Esophagus muscularis mucosa (tissue), 4 donors: Measurements from ENCODE around the gene HOXD9.

ENCODE experiments used
- EP300 ChIP-seq: sonication (generic); formaldehyde crosslinking; IDR thresholded peaks from one replicate; pipeline ENCODE4 v1.6.1; 2017; ENCODE audit warnings: antibody characterized with exemption
- POLR2A ChIP-seq: fragments of 450-650 bp; IDR thresholded peaks from one replicate; pipeline ENCODE4 v1.6.1; 2017; ENCODE audit warnings: antibody characterized with exemption, moderate library complexity, mild to moderate bottlenecking, low read depth
- POLR2AphosphoS5 ChIP-seq, 2 donors: sonication (generic); formaldehyde crosslinking; IDR thresholded peaks; one replicate each; pipeline ENCODE4 v1.6.1; 2017; ENCODE audit warnings: antibody characterized with exemption in 2 of 2
- TF ChIP-seq, protein P1 (sequence below), 3 experiments: fragments of 200-600 bp in 2 of 3; fragments of 450-650 bp in 1 of 3; sonication (generic) in 2 of 3; IDR thresholded peaks; one replicate each; pipeline ENCODE4 v1.5.1; 2017 to 2019; ENCODE audit warnings: antibody characterized with exemption in 3 of 3, mild to moderate bottlenecking in 2 of 3, moderate library complexity in 1 of 3

DNA sequence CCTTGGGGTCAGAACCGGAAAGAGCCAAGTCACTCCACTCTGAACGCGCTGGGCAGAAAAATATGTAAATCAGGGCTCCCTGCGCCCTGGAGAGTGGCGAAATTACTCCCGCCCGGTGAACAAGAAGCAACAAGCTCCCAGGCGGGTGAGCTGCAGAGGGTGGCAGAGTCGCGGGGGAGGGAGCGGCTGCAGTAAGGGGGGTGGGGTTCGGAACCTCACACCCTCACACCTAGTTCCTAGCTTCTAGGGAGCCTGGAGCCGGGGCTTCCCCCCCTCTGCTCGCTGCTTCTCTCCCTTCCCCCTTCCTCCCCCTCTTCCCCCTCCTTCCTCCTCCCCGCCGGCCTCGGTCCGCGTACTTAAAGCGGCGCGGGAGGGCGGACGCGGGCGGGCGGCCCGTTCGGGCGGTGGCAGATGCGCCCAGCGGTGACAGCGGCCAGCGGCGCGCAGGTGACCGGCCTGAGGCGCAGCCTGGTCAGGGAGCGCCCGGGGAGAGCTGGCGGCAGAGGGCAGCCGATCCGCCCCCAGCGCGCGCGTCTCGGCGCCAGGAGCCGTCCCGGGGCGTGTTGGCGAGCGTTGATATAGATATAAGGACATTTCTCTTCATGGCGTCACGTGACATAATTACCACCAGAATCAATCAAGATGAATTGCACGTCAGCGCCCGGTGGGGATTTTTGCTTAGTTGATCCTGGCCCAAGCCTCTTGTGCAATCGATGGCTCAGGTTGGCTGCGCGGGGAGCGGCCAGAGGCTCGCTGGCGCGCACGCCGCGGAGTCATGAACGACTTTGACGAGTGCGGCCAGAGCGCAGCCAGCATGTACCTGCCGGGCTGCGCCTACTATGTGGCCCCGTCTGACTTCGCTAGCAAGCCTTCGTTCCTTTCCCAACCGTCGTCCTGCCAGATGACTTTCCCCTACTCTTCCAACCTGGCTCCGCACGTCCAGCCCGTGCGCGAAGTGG is 15.7 kb upstream of the HOXD9 start, which contains the start of gene HOXD11:
- TF ChIP-seq, protein P1, sequence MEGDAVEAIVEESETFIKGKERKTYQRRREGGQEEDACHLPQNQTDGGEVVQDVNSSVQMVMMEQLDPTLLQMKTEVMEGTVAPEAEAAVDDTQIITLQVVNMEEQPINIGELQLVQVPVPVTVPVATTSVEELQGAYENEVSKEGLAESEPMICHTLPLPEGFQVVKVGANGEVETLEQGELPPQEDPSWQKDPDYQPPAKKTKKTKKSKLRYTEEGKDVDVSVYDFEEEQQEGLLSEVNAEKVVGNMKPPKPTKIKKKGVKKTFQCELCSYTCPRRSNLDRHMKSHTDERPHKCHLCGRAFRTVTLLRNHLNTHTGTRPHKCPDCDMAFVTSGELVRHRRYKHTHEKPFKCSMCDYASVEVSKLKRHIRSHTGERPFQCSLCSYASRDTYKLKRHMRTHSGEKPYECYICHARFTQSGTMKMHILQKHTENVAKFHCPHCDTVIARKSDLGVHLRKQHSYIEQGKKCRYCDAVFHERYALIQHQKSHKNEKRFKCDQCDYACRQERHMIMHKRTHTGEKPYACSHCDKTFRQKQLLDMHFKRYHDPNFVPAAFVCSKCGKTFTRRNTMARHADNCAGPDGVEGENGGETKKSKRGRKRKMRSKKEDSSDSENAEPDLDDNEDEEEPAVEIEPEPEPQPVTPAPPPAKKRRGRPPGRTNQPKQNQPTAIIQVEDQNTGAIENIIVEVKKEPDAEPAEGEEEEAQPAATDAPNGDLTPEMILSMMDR (IDR thresholded peaks at IDR 0.05): no peak
- TF ChIP-seq POLR2A (no peak), POLR2AphosphoS5 (IDR thresholded peaks at IDR 0.05) (no peak), EP300 (no peak)
